GM12864 (cell line): ENCODE results near the gene PVR.

Source experiments
- DNase-seq: peaks from one replicate; pipeline ENCODE4 v3.0.0-alpha.2; 2011; ENCODE audit warnings: low read depth
- H3K4me3 ChIP-seq: 2 replicates; pipeline ENCODE4 v1.5.1; 2011; ENCODE audit warnings: mild to moderate bottlenecking, low read depth, low read length, control low read depth
- TF ChIP-seq, protein P1 (sequence below): IDR thresholded peaks from 2 replicates; pipeline ENCODE4 v1.5.1; 2011; ENCODE audit warnings: low read depth, mild to moderate bottlenecking, moderate library complexity, low read length, control low read depth, inconsistent platforms; ENCODE audit errors: missing control alignments

PVR gene

DNA sequence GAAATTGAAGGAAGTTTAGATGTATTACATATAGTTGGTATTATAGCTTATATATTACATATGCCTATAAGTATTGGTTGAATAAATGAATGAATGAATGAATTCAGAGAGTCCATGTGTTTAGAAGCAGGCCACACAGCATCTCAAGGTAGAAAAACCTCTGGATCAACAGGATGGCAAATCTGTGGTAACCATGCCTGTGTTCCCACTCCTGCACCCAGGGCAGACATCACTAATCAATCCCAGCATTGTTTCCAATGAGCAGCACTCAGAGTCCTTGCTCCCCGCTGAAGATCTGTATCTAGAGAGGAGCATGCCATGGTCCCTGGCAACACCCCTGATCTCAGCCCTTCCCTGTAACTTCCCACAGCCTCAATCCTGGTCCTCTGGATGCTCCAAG is 28.5 kb downstream of the PVR start:
- no peak for DNase-seq
- TF ChIP-seq, protein P1, sequence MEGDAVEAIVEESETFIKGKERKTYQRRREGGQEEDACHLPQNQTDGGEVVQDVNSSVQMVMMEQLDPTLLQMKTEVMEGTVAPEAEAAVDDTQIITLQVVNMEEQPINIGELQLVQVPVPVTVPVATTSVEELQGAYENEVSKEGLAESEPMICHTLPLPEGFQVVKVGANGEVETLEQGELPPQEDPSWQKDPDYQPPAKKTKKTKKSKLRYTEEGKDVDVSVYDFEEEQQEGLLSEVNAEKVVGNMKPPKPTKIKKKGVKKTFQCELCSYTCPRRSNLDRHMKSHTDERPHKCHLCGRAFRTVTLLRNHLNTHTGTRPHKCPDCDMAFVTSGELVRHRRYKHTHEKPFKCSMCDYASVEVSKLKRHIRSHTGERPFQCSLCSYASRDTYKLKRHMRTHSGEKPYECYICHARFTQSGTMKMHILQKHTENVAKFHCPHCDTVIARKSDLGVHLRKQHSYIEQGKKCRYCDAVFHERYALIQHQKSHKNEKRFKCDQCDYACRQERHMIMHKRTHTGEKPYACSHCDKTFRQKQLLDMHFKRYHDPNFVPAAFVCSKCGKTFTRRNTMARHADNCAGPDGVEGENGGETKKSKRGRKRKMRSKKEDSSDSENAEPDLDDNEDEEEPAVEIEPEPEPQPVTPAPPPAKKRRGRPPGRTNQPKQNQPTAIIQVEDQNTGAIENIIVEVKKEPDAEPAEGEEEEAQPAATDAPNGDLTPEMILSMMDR, result no peak

DNA sequence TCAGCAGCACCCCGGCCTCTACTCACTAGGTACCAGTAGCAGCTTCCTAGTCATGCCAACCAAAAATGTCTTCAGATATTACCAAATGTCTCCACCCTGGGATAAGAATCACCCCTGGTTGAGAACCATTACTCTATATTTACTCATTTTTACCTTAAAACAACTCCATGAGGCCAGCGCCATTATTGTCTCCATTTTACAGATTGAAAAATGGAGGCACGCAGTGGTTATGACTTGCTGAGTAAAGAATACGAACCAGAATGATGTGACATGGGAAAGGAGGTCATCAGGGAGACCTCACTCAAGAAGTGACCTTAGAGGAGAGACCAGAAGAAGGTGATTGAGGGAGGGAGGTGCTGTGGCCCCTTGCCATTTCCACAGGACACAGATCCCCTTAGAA is 29.8 kb downstream of the PVR start:
- TF ChIP-seq, protein P1, result no peak
- H3K4me3 ChIP-seq, result no peak overlapping the region
- DNase-seq, result no peak

More for the DNA sequence above, 28.5 kb downstream of the PVR start:
- no peak overlapping the region for H3K4me3 ChIP-seq

DNA sequence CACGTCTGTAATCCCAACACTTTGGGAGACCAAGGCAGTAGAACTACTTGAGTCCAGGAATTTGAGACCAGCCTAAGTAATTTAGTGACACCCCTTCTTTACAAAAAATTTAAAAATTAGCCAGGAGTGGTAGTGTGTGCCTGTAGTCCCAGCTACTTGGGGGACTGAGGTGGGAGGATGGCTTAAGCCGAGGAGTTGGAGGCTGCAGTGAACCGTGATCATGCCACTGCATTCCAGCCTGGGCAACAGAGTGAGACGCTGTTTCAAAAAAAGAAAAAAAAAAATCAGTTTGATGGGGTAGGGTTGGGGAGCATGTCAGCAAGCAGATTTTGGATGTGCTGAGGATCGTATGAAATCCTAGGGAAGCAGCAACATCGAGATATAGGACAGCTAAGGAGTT is 31.8 kb downstream of the PVR start:
- TF ChIP-seq, protein P1, result no peak
- H3K4me3 ChIP-seq, result no peak overlapping the region
- no peak for DNase-seq

DNA sequence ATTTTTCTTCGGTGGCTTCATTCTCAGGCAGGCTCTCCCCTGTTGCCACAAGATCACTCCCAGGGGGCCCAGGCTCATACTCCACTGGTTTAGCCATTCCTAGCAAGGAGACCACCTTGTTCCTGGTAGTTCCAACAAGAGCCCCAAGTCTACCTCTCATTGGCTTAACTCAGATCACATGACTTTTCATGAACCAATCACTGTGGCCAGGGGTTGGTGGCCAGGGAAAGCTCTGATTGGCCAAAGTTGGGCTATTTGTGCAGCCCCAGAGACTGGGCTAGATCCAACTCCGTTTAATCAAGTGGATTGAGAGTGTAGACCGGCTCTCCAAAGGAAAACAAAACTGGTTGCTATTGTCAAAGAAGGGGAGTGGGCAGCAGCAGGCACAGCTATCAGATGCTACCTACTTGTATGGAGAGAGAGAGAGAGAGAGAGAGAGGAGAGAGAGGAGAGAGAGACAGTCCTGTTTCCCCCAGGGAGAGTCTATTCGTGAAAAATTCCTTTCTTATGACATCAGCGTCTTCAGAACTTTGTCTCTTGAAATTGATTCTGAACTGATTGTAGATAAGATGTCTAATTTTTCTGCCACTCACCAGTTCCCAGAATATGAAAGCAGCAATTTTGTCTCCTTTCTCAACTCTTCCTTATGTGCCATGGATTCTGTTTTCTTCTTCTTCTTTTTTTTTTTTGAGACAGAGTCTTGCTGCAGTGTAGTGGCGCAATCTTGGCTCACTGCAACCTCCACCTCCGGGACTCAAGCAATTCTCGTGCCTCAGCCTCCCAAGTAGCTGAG is 33.5 kb downstream of the PVR start:
- TF ChIP-seq, protein P1, result no peak
- no peak for DNase-seq
- no peak overlapping the region for H3K4me3 ChIP-seq

DNA sequence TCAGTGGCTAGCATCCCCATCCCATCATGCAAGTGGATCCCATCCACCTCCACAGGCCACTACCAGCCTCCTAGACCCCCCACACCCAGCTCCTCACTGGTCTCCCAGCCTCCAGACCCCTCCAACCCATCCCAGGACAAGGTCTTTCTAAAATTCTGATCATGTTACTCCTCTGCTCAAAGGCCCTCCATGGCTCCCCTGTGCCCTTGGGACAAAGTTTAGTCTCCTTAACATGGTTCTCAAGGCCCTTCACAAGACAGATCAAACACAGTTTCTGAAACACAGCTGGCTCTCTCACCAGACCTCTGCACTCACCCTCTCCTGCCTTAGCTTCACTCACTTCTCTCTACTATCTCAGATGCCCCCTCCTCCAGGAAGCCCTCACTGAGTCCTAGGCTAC is 36.8 kb downstream of the PVR start:
- DNase-seq, result no peak
- TF ChIP-seq, protein P1, result no peak

DNA sequence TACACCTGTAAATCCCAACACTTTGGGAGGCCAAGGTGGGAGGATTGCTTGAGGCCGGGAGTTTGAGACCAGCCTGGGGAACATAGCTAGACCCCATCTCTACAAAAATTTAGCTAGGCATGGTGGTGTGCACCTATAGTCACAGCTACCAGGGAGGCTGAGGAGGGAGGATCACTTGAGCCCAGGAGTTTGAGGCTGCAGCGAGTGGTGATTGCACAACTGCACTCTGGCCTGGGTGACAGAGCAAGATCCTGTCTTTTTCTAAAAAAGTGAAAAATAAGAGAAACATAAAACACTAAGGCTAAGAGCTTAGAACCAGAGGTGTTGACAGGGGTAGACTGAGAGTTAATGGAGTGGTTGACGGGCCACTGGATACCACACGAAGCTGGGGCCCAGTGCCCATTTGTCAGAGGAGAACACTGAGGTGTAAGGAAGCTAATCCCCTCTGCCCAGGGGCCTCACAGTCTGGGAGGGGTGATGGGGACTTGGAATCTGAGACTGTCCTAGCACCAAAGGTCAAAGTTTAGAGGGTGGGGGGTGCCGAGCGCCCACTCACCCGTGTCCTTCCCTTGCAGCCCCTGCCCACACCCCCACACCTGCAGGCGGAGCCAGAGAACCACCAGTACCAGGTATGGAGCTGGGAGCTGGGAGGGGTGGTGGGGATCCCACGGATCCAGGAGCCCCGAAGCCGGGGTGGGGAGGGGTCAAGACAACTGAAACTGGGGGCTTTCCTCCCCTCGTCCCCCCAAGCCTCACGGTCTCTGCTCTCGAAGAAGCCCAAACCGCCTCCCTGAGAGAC is 38.5 kb downstream of the PVR start:
- no peak overlapping the region for H3K4me3 ChIP-seq
- TF ChIP-seq, protein P1, result no peak
- DNase-seq, result no peak

More for the DNA sequence above, 36.8 kb downstream of the PVR start:
- no peak overlapping the region for H3K4me3 ChIP-seq
